Astrocyte of the spinal cord (primary cell): Measurements from ENCODE around the gene UNC80.

Source experiments
- DNase-seq: peaks from one replicate; pipeline ENCODE4 v3.0.0; 2011; ENCODE audit warnings: low read depth, low spot score
- H3K4me3 ChIP-seq: 2 replicates; pipeline ENCODE4 v1.5.1; 2011; ENCODE audit warnings: low read depth, mild to moderate bottlenecking, low read length, moderate library complexity
- CTCF ChIP-seq: IDR thresholded peaks from 2 replicates; pipeline ENCODE4 v1.5.1; 2012; ENCODE audit warnings: low read depth, mild to moderate bottlenecking, low read length, inconsistent platforms
- in situ Hi-C: cut with HindIII; loops from 2 replicates; pipeline ENCODE4 v1.10.0; 2017; ENCODE audit warnings: low sequenced_read_pairs

UNC80 gene

GRCh38 chr2:209974576-209974975, 202.9 kb downstream of the UNC80 start:
- no peak for TF ChIP-seq CTCF
- in situ Hi-C loops, result no loop called here
- no peak overlapping the region for H3K4me3 ChIP-seq
- DNase-seq, result peak; percentile 11

GRCh38 chr2:209976698-209977385, 205.2 kb downstream of the UNC80 start:
- no peak for DNase-seq
- no peak overlapping the region for H3K4me3 ChIP-seq
- in situ Hi-C loops, result no loop called here
- TF ChIP-seq CTCF, result no peak

GRCh38 chr2:209977386-209978239, 206.0 kb downstream of the UNC80 start:
- peak; percentile 50 for DNase-seq
- in situ Hi-C loops, result no loop called here
- TF ChIP-seq CTCF, result peak; percentile 28
- H3K4me3 ChIP-seq, result no peak overlapping the region

GRCh38 chr2:209984291-209984690, 212.7 kb downstream of the UNC80 start:
- no peak for DNase-seq
- in situ Hi-C loops, result no loop called here
- TF ChIP-seq CTCF, result no peak

GRCh38 chr2:209985874-209986273, 214.2 kb downstream of the UNC80 start:
- no peak for TF ChIP-seq CTCF
- H3K4me3 ChIP-seq, result no peak overlapping the region
- no peak for DNase-seq
- in situ Hi-C loops, result no loop called here

More at GRCh38 chr2:209984291-209984690, 212.7 kb downstream of the UNC80 start:
- H3K4me3 ChIP-seq, result no peak overlapping the region

- no peak overlapping the region for H3K4me3 ChIP-seq
- peak; percentile 22 for DNase-seq
- no peak for TF ChIP-seq CTCF
- in situ Hi-C loops, result no loop called here
These were observed 214.8 kb downstream of the UNC80 start for GRCh38 chr2:209986415-209986814.
